Gastrocnemius medialis (tissue), 4 donors: ENCODE measurements around the gene DDI1.

Experiments used
- POLR2A ChIP-seq, 2 donors: fragments of 450-650 bp; IDR thresholded peaks; one replicate each; pipeline ENCODE4 v1.6.1; 2017; ENCODE audit warnings: antibody characterized with exemption in 2 of 2, mild to moderate bottlenecking in 2 of 2, moderate library complexity in 2 of 2
- TF ChIP-seq, protein P1 (sequence below), 5 experiments: fragments of 450-650 bp in 3 of 5; fragments of 200-600 bp in 2 of 5; sonication (generic) in 2 of 5; IDR thresholded peaks in 4 of 5; conservative IDR thresholded peaks in 1 of 5; 1 replicate in 4 of 5; 2 replicates in 1 of 5; pipeline ENCODE4 v1.5.1; 2016 to 2019; ENCODE audit warnings: antibody characterized with exemption in 5 of 5, mild to moderate bottlenecking in 3 of 5, moderate library complexity in 3 of 5

DNA sequence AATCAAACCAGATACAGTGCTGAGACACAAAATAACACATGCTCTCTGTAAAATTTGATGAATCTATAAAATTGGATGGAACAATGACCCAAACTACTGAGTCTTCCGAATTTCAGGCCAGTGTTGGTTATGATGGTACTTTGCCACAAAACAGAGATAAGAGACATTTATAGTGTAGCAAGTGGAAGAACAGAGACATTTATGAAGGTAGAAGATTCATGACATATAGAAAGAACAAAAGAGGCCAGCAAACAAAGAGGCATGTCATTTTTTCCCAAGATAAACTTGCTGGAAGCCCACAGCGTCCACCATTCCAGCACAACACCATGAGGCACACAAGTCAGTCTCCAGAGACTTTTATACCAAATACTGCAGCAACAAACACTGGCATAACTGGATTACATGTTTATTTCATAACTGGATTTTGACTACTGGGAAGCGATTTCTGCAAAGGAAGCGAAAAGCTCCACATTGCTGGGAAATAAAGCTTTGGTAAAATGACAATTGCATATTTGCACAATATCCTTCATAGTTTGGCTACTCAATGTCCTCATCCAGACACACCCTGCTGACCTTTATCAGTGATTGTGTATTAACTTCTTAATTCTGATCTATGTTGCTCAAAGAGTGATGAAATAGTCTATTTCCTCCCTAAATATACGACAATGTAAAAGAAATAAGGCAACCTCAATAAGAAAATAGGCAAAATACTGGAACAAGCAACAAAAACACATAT, 17.5 kb downstream of the DDI1 start:
- TF ChIP-seq POLR2A (IDR thresholded peaks at IDR 0.05) = no peak
- TF ChIP-seq, protein P1, sequence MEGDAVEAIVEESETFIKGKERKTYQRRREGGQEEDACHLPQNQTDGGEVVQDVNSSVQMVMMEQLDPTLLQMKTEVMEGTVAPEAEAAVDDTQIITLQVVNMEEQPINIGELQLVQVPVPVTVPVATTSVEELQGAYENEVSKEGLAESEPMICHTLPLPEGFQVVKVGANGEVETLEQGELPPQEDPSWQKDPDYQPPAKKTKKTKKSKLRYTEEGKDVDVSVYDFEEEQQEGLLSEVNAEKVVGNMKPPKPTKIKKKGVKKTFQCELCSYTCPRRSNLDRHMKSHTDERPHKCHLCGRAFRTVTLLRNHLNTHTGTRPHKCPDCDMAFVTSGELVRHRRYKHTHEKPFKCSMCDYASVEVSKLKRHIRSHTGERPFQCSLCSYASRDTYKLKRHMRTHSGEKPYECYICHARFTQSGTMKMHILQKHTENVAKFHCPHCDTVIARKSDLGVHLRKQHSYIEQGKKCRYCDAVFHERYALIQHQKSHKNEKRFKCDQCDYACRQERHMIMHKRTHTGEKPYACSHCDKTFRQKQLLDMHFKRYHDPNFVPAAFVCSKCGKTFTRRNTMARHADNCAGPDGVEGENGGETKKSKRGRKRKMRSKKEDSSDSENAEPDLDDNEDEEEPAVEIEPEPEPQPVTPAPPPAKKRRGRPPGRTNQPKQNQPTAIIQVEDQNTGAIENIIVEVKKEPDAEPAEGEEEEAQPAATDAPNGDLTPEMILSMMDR (IDR thresholded peaks at IDR 0.05 in 4 of 5, conservative IDR thresholded peaks at IDR 0.05 in 1 of 5) = no peak
